NK-92 (cell line): Measurements from ENCODE around the gene RAB8A.

Experiments
- DNase-seq: peaks from one replicate; lab custom pipeline; 2025; ENCODE audit not compliant: unreplicated experiment; lab: John Stamatoyannopoulos, UW

The RAB8A gene

DNA sequence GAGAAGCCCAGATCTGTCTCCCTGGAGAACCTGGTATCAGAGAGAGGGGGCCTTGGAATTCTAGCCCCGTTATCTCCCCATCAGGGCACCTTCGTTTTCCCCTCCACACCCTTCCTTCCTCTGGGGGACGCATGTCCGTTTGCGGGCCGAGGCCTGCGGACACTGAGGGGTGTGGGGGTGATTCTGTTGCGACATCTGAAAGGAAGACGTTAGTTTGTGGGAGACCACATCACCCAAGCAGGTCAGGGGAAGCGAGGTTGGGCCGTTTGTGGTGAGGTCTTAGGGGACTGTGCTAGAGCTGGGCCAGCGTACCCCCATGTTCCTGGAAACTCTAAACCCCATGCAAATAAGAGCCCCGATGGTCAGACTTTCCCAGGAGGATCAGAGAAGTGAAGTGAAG, 28.1 kb downstream of the RAB8A start:
- no peak for DNase-seq

DNA sequence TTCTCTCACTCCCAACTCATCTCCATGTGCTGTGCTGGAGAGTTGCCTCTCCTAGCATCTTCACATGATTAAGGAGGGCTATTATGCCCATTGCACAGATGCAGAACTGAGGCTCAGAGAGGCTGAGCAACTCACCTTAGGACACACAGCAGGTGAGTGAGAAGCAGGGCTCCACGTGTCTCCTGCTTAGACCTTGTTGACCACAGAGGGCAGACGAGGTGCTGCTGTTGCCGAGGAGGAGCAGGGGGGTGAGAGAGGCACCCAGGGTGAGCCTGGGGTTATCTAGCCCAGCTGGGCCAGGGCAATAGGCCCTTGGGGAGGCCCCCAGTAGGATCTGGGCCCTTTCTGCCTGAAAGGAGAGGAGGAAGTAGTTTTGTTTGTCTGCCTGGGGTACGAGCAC, 29.4 kb downstream of the RAB8A start:
- DNase-seq = no peak

DNA sequence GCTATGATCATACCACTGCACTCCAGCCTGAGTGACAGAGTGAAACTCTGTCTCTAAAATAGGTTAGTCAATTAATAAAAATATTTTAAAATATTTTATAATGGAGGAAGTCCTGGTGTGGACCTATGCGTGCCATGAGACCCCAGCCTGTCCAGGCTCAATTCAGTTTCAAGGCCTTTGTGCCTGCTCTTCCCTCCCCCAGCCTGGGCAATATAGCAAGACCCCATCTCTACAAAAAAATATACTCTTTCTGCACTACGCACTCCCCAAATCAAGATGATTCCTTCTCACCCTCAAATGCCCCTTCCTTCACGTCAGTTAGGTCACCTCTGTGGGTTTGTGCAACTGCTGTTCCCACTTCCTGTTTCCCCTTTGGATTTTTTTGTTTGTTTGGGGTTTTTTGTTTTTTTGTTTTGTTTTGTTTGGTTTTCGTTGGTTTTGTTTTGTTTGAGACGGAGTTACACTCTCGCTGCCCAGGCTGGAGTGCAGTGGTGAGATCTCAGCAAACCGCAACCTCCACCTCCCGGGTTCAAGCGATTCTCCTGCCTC, 30.4 kb downstream of the RAB8A start:
- DNase-seq = no peak

DNA sequence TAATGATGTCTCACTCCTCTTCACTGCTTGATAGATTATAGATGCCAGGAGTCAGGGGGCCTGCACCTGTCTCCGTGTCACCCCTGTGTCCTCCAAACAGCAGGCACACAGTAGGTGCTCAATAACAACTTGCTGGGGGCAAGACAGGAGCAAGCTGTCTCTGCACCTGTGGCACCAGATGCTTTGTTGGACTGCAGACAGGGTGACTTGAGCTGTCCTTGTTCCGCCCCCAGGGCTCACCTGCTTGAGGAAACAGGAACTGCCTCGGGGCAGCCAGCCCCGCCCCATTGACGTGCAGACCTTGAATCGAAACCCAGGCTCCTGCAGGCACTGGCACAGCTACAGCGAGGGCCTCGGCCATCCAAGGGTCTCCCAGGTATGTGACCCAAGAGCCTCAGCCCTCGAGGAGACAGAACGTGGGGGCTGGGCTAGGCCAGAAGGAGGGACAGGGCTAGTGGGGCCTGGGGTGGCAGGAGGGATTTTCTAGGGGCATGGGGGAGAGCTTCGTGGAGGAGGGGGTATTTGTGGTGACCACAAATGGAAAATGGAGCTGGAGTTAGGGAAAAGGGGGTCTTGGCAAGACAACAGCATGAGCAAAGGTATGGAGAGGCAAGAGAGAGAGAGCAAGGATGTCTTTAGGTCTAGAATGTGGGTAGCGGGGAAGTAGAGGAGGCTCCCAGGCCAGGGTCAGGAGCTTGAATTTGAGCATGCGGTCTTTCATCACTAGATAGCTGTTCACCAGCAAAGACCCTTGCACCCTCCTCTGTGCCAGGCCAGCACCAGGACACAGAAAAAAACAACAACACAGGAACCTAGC, 31.9 kb downstream of the RAB8A start, which contains the start of gene HSH2D:
TSS of gene HSH2D (plus strand) at position 287 of the 817 bp plus-strand sequence. CDS start 5,066 bp downstream, outside the sequence.
- no peak for DNase-seq

DNA sequence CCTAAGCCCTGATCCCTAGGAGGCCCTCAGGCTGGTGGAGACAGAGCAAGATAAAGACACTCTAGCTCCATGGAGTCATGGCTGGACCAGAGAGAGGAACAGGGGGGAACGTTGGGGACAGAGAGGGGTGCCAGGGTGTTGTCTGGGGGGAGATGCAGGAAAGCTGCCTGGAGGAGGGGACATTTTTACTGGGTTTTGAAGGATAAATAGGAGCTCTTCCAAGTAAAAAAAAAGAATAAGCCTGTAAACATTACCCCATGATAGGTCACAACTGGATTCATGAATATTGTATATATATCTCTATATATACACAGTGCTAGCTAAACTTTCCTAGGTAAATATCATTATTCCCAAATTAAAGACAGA, 32.5 kb downstream of the RAB8A start:
- DNase-seq = no peak

DNA sequence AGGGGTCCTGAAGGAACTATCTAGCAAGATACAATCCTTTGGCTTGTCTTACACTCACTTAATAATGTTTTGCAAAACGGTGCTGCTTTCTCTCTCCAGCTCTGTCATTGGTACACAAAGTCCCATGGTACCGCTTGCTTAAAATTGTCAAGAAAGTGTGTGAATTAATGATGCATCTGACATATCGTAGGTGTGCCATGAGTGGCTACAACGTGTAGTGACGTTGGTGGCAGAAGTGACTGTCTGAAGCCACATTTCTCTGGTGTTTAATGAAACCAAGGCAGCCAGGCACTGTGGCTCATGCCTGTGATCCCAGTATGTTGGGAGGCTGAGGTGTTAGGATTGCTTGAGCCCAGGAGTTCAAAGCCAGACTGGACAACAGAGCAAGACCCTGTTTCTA, 34.4 kb downstream of the RAB8A start:
- DNase-seq = no peak

DNA sequence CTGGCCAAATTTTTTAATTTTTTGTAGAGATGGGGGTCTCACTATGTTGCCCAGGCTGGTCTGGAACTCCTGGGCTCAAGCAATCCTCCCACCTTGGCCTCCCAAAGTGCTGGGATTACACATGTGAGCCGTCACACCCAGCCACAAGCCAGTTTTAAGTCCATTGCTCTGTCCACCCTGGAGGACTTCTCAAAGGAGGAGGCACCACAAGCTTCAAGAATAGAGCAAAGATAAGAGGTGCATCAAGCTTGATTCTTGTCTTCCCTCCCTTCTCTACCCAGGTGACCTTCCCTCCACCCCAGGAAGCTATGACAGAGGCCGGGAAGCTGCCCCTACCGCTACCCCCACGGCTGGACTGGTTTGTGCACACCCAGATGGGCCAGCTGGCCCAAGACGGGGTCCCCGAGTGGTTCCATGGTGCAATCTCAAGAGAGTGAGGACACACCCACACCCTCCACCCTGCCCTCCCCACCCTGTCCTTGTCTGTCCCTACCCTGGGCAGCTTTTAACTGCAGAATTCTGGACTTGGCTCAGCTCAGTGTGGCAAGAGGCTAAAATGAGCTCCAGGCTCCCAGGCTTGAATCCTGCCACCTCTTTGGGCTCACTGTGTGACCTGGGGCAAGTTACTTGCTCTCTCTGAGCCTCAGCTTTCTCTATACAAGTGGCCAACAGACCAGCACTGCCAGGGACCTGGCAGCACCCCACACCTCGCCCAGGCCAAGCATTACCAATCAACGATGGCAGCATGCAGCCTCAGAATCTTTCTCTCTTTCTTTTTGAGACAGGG, 36.9 kb downstream of the RAB8A start:
- no peak for DNase-seq

DNA sequence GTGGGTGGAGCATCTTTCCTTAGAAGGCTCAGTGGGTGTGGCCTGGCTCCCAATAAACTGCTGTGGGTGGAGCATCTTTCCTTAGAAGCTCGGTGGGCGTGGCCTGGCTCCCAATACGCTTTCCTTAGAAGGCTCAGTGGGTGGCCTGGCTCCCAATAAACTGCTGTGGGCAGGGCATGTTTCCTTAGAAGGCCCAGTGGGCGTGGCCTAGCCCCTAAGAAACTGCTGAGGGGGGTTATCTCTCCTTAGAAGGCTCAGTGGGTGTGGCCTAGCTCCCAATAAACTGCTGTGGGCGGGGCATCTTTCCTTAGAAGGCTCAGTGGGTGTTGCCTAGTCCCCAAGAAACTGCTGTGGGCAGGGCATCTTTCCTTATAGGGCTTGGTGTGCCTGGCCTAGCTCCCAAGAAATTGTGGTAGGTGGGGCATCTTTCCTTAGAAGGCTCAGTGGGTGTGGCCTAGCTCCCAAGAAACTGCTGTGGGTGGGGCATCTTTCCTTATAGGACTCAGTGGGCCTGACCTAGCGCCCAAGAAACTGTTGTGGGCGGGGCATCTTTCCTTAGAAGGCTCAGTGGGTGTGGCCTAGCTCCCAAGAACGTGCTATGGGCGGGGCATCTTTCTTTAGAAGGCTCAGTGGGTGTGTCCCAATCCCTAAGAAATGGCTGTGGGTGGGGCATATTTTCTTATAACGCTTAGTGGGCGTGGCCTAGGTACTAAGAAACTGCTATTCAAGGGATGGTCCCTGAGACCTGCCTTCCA, 42.1 kb downstream of the RAB8A start:
- no peak for DNase-seq

DNA sequence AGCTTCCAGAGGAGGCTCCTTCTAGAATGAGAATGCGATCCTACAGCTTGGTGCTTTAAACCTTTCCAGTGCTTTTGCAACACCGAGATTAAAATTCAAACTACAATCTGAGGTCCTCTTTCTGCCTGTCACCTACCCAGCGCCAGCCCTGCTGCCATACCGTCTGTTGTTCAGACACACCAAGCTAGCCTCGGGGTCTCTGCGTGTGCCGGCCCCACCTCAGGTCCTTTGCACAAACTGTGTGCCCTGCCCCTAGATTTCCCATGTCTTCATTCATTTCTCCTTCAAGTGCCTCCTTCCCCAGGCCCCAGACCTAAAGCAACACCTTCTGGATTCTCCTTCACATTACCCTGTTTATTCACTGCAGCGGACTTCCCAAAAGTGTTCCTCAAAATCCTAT, 42.9 kb downstream of the RAB8A start:
- DNase-seq = no peak

DNA sequence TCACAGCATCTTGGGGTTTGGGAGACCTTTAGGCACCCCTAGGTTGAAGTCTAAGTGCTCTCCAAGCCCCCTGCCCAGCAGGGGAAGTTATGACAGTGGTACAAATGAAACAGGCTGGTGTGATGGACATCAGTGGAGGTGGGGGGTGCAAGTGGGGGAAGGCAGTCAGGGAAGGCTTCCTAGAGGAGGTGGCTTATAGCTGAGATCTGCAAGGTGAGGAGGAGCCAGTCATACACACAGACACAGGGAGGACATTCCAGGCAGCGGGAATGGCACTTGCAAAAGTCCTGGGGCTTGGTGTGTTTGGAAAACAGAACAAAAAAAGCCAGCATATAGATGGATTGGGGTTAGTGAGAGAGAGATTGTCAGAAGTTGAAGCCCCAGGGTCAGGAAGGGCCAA, 43.4 kb downstream of the RAB8A start:
- DNase-seq = no peak

DNA sequence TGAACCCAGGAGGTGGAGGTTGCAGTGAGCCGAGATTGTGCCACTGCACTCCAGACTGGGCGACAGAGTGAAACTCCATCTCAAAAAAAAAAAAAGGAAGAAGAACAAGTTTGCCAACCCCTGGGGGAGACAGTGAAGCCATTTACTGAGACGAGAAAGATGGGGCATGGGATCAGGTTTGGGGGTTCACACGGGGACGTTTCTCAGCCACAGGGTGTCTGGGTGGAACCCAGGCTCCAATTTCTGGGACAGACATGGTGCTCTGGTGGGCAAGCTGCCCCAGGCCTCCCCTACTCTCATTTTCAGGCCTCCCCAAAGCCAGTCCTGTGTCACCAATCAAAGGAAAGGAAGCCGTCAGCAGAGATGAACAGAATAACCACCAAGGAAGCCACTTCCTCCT, 45.2 kb downstream of the RAB8A start:
- no peak for DNase-seq

DNA sequence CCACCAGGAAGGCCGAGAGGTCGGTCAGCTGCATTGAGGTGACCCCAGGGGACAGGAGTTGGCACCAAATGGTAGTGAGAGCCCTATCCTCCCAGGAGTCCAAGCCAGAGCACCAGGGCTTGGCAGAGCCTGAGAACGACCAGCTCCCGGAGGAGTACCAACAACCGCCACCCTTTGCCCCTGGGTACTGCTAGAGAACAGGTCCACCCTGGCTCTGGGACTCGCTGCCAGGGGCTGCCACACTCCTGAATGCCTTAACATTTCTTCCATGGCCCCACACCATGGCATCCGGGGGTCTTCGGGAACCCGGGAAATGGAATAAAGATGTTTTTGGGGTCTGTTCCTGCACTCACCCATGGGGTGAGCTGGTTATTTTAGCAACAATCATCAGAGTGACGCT, 45.9 kb downstream of the RAB8A start:
- DNase-seq = no peak

DNA sequence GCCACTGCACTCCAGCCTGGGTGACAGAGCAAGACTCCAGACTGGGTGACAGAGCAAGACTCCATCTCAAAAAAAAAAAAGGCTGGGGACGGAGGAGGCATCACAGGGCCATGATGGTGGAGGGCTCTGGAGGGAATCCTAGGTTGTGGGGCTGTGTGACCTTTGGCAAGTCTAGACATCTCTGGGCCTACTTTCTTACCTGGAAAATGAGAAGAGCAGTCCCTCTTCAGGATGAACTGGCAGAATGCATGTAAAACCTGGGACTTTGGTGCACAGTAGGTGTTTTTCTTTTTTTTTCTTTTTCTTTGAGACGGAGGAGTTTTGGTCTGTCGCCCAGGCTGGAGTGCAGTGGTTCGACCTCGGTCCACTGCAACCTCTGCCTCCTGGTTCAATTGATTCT, 48.0 kb downstream of the RAB8A start:
- no peak for DNase-seq

DNA sequence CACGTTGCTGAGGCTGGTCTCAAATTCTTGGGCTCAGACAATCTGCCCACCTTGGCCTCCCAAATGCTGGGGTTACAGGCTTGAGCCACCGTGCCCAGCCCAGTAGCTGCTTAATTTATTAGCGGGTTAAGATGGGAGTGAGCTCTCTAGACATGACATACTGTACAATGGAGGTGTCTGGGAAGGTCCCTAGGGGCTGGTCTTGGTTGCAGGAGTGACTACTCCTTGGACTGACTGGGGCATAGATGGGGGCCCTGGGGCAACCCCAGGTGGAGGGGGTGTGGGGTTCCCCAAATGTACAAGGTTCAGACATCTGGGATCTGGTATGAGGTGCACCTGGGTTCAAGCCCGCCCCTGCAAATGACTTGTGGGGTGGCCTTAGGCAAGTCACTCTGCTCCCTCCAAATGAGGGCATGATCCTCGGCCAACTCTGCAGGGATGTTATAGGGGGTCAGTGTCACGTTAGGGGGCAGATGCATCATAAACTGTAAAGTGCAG, 48.8 kb downstream of the RAB8A start:
- no peak for DNase-seq

DNA sequence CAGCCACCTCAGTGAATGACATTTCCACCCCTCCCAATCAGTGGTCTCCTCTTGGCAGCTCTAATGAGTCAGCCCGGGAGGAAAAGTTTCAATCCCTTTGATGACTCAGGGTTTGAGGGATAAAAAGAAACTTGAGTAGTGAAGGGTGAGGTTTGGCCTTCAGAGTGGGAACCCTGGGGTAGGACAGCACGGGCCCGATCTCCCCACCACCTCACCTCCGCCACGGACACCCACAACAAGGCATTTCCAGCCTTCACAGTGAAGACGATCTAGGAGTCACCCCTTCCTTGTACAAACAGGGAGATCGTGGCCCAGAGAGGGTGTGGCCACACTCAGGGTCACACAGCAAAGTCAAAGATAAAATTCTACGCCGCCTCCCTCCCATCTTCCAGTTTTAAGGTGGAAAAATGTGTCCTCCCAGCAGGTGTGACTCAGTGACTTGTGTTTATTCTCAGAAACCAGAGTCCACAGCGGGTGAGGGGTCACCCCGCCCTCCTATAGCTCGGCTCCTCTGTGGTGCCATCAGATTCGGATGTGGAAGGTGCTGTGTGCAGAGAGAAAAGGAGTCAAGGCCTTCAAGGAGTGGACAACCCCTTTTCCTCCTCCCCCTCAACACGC, 49.4 kb downstream of the RAB8A start:
- no peak for DNase-seq

DNA sequence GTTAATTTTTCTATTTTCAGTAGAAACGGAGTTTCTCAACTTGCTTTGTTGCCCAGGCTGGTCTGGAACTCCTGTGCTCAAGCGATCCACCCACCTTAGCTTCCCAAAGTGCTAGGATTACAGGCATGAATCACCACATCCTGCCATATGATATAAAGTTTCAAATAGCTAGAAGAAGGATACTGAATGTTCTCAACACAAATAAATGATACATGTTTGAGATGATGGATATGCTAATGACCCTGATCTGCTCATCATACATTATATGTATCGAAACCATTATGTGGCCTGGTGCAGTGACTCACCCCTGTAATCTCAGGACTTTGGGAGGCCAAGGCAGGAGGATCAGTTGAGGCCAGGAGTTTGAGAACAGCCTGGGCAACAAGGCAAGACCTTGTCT, 50.2 kb downstream of the RAB8A start:
- DNase-seq = no peak

DNA sequence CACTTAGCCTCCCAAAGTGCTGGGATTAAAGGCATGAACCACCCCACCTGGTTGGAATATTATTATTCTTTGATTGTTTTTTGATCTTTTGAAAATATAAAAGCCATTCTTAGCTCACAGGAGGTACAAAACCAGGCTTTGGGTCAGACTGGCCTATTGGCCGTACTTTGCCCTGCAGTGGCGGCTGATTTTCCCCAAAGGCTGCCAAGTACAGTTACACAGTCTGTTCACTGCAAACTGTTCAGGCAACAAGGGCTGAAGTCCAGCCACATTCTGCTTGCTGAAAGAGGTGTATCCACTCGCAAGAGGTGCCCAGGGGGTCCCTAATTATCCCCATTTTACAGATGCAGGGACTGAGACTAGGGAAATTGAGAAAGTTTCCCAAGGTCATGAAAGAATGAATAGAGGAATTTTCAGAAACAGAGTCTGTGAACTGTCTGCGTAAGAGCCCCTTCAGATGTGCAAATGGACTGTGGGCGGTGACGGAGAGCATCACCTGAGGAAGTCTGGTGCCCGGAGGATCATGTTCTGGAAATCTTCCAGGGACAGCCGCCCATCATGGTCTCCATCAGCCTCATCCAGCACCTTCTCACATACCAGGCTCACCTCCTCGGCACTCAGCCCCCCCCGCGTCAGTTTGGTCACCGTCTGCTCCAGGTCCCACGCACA, 52.7 kb downstream of the RAB8A start:
- no peak for DNase-seq

DNA sequence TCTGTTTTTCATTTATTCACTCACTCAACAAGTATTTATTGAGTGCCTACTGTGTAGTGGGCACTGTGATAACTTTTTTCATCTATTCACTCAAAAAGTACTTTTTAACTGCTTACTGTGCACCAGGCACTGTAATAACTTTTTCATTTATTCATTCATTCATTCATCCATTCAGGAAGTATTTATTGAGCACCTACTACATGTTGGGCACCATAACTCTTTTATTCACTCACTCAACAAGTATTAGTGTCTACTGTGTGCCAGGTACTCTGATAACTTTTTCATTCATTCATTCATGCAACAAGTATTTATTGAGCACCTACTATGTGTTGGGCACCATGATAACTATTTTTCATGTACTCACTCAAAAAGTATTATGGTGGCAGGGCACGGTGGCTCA, 54.7 kb downstream of the RAB8A start:
- no peak for DNase-seq

DNA sequence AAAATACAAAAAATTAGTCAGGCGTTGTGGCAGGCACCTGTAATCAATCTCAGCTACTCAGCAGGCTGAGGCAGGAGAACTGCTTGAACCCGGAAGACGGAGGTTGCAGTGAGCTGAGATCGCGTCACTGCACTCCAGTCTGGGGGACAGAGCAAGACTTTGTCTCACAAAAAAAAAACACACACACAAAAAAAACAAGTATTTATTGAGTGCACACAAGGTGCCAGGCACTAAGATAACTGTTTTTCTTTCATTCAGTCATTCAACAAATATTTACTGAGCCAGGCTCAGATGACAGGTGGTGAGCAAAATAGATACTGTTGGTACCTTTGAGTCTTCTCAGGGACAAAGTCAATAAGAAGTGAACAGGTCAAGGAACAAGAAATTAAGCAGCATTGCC, 55.4 kb downstream of the RAB8A start:
- no peak for DNase-seq

DNA sequence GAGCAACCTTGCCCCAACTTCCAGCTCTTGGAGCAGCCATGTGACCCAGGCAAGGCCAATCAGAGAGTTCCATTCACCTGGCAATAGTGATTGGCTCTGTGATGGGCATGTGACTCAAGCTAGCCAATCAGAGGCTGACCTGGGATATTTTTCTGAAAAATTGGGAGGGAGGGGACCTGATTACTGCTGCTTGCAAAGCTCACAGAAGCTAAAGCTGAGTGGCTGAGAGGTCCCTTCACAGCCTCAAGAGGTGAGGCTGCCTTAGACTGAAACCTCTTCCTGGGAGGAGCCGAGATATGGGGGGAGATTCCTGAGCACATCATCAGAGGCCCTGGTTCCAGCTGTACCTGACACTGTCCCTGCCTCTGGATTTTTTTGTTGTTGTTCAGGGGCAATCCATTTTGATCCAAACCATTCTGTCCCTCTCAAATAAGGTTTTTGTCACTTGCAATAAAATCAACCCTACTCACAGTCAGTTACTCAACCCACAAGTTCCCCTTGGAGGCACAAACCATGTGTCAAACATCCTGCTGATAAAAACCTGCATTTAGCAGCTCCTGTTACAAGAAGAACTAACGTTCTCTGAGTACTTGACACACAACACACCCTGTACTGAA, 56.9 kb downstream of the RAB8A start:
- no peak for DNase-seq
